ENCODE results near the gene EYA2. TPM values are rescaled to one million over a fixed set of nuclear protein-coding genes. Genes with fewer than 3 reads are reported as not detected.

EYA2 gene
- total RNA-seq, 1 experiment from 2014 or later: 0.74 TPM

- H3K4me3 Mint-ChIP-seq: no peak overlapping the region
- H4K91ac ChIP-seq (ENCODE audit: insufficient read length, low read depth, low read length): no peak overlapping the region
- no peak overlapping the region for H4K8ac ChIP-seq (replicated peaks; ENCODE audit: insufficient read length, low read depth, low read length)
- H4K20me1 ChIP-seq (ENCODE audit: control insufficient read depth, insufficient read depth, insufficient read length): no peaks in the 10 kb centered on the region
- H3K27me3 Mint-ChIP-seq (ENCODE audit: low read depth): no peaks in the 10 kb centered on the region
- H3K4me1 Mint-ChIP-seq: peaks cover 0 to 7% of the 10 kb centered on the region in 2 experiments; a peak in 3 of 4 replicates
- H3K27me3 ChIP-seq (ENCODE audit: insufficient read depth, low read length): no peaks in the 10 kb centered on the region
- no peak overlapping the region for H3K23ac ChIP-seq (ENCODE audit: insufficient read length, low read depth, low read length)
- no peak overlapping the region for H3K14ac ChIP-seq (ENCODE audit: insufficient read depth, low read length)
- no peak for DNase-seq
- no peaks in the 10 kb centered on the region; a peak in 1 of 7 replicates for H3K36me3 Mint-ChIP-seq (ENCODE audit: insufficient read depth in 1 of 3, low read depth in 3 of 3)
- H3K4ac ChIP-seq (ENCODE audit: low read depth, low read length): no peak overlapping the region
- H3T11ph ChIP-seq (ENCODE audit: low read length): no peak overlapping the region
- H3K79me1 ChIP-seq (ENCODE audit: insufficient read depth, low read depth, low read length, poor library complexity, severe bottlenecking): no peaks in the 10 kb centered on the region
- H3K4me2 ChIP-seq (ENCODE audit: insufficient read depth, insufficient read length, low read length): no peak overlapping the region
- no peaks in the 10 kb centered on the region for H3K23me2 ChIP-seq (ENCODE audit: insufficient read length, low read depth, low read length, poor library complexity, severe bottlenecking)
- no peak overlapping the region for H2AK5ac ChIP-seq (ENCODE audit: insufficient read length, low read length)
- no peak overlapping the region for H2BK120ac ChIP-seq (ENCODE audit: low read depth, low read length, poor library complexity, severe bottlenecking)
- no peaks in the 10 kb centered on the region for H3K9me3 ChIP-seq (ENCODE audit: control insufficient read depth, low read depth, low read length)
- H2AFZ ChIP-seq (ENCODE audit: low read length): no peak overlapping the region
- no peaks in the 10 kb centered on the region for H3K4me1 ChIP-seq (ENCODE audit: insufficient read depth, low read length)
- H2BK15ac ChIP-seq (ENCODE audit: low read depth, low read length): no peak overlapping the region
- H3K18ac ChIP-seq (ENCODE audit: insufficient read length, low read depth, low read length): no peak overlapping the region
- no CpG with 5 or more reads among the region's 4 CpGs for WGBS (ENCODE audit: extremely low coverage, insufficient read length, low lambda C conversion rate)
- no peaks in the 10 kb centered on the region for H3K79me2 ChIP-seq (ENCODE audit: insufficient read depth, low read length)
- H3K27ac ChIP-seq (ENCODE audit: insufficient read length, low read depth, low read length): no peak overlapping the region
- H3K9ac ChIP-seq (ENCODE audit: extremely low read depth, insufficient read length, low read length): no peak overlapping the region
- no peak overlapping the region for H2BK12ac ChIP-seq (ENCODE audit: insufficient read length, low read depth, low read length)
- H4K5ac ChIP-seq (ENCODE audit: insufficient read length, low read depth, low read length): no peak overlapping the region
- no peak overlapping the region for H3K56ac ChIP-seq (ENCODE audit: insufficient read length, low read depth, low read length)
- TF ChIP-seq CTCF (conservative IDR thresholded peaks at IDR 0.05): no peak
- H2BK20ac ChIP-seq (ENCODE audit: low read depth, low read length, poor library complexity, severe bottlenecking): no peak overlapping the region
- no peaks in the 10 kb centered on the region; a peak in 1 of 5 replicates for H3K9me3 Mint-ChIP-seq
- H3K27ac Mint-ChIP-seq: no peak overlapping the region
- H2BK5ac ChIP-seq (ENCODE audit: insufficient read length, low read length): no peak overlapping the region
These were observed 42.5 kb downstream of the EYA2 start for GRCh38 chr20:46937157-46937523.
